IMR-90 (cell line): ENCODE data around the gene CETP. TPM values are rescaled to one million over a fixed set of nuclear protein-coding genes. Genes with fewer than 3 reads are reported as not detected.

Experiments
- ATAC-seq: fragments of 200-7000 bp; cut with Tn5 transposase; 2 replicates; pipeline ENCODE4 v1.9.1; 2020; ENCODE audit warnings: low read depth, mild to moderate bottlenecking, moderate library complexity
- BruUV-seq: library from RNA; stranded (reverse); fragments of 400-500 nt; replicated peaks from 2 replicates; lab custom pipeline; 2021; lab: Mats Ljungman, UMichigan
- CTCF ChIA-PET: fragments of 300-600 bp; formaldehyde crosslinking; extraction: SDS; loops from one replicate; lab custom pipeline; 2021; ENCODE audit warnings: antibody characterized with exemption; lab: Yijun Ruan, JAX
- POLR2A ChIA-PET: fragments of 300-600 bp; sonication (Branson Sonifier 250); formaldehyde crosslinking; loops from one replicate; lab custom pipeline; 2022; ENCODE audit warnings: antibody characterized with exemption; ENCODE audit not compliant: unreplicated experiment; lab: Charles Lee
- DNase-seq: peaks from one replicate; pipeline ENCODE4 v3.0.0; 2013
- H2AFZ ChIP-seq: replicated peaks from 2 replicates; pipeline ENCODE3; 2013; ENCODE audit warnings: low read length, mild to moderate bottlenecking; ENCODE audit not compliant: poor library complexity
- H2AK5ac ChIP-seq: 2 replicates; pipeline ENCODE4 v1.6.1; 2013; ENCODE audit warnings: low read depth, low read length, inconsistent platforms
- H2AK9ac ChIP-seq: replicated peaks from 2 replicates; pipeline ENCODE3; 2013; ENCODE audit warnings: mild to moderate bottlenecking, low read depth, low read length, moderate library complexity; ENCODE audit not compliant: poor library complexity
- H2BK120ac ChIP-seq: 2 replicates; pipeline ENCODE4 v1.6.1; 2013; ENCODE audit warnings: low read depth, low read length, inconsistent platforms
- H2BK15ac ChIP-seq: 3 replicates; pipeline ENCODE4 v1.6.1; 2013; ENCODE audit warnings: low read depth, low read length, inconsistent platforms
- H2BK20ac ChIP-seq: 2 replicates; pipeline ENCODE4 v1.6.1; 2013; ENCODE audit warnings: low read depth, mild to moderate bottlenecking, inconsistent platforms, low read length, moderate library complexity
- H2BK5ac ChIP-seq: 2 replicates; pipeline ENCODE4 v1.6.1; 2013; ENCODE audit warnings: mild to moderate bottlenecking, low read depth, low read length, inconsistent platforms; ENCODE audit not compliant: poor library complexity, severe bottlenecking
- H3K14ac ChIP-seq: replicated peaks from 2 replicates; pipeline ENCODE4 v1.6.1; 2013; ENCODE audit warnings: low read depth, low read length, inconsistent platforms
- H3K18ac ChIP-seq: 2 replicates; pipeline ENCODE4 v1.6.1; 2013; ENCODE audit warnings: low read depth, low read length, control low read depth
- H3K23ac ChIP-seq: 2 replicates; pipeline ENCODE4 v1.6.1; 2013; ENCODE audit warnings: low read depth, low read length, inconsistent platforms
- H3K27ac ChIP-seq: 2 replicates; pipeline ENCODE4 v1.5.1; 2013; ENCODE audit warnings: mild to moderate bottlenecking, control low read depth, low read length; ENCODE audit not compliant: insufficient read depth
- H3K27me3 ChIP-seq: 2 replicates; pipeline ENCODE4 v1.6.1; 2013; ENCODE audit warnings: low read length; ENCODE audit not compliant: control insufficient read depth, insufficient read depth
- H3K36me3 ChIP-seq: 2 replicates; pipeline ENCODE4 v1.6.1; 2013; ENCODE audit warnings: low read length, mixed read lengths; ENCODE audit not compliant: control insufficient read depth, insufficient read depth
- H3K4ac ChIP-seq: 2 replicates; pipeline ENCODE4 v1.6.1; 2013; ENCODE audit warnings: low read depth, low read length, inconsistent platforms
- H3K4me1 ChIP-seq: 2 replicates; pipeline ENCODE4 v1.6.1; 2013; ENCODE audit warnings: low read length, mixed read lengths; ENCODE audit not compliant: control insufficient read depth, insufficient read depth
- H3K4me2 ChIP-seq: 2 replicates; pipeline ENCODE4 v1.6.1; 2013; ENCODE audit warnings: low read depth, mild to moderate bottlenecking, control low read depth, low read length, moderate library complexity
- H3K4me3 ChIP-seq: 2 replicates; pipeline ENCODE4 v1.5.1; 2013; ENCODE audit warnings: low read depth, mild to moderate bottlenecking, control low read depth, low read length, moderate library complexity; ENCODE audit not compliant: insufficient read depth
- H3K56ac ChIP-seq: 2 replicates; pipeline ENCODE4 v1.6.1; 2013; ENCODE audit warnings: low read length, inconsistent platforms; ENCODE audit not compliant: insufficient read depth; ENCODE audit errors: extremely low read depth
- H3K79me1 ChIP-seq, 2 experiments: 2 replicates each; pipeline ENCODE4 v1.6.1; 2013; ENCODE audit warnings: low read length in 2 of 2, inconsistent platforms in 1 of 2, low read depth in 1 of 2
- H3K9ac ChIP-seq: 2 replicates; pipeline ENCODE4 v1.6.1; 2013; ENCODE audit warnings: low read depth, low read length, control low read depth
- H3K9me1 ChIP-seq: 2 replicates; pipeline ENCODE4 v1.6.1; 2013; ENCODE audit warnings: low read length, inconsistent platforms; ENCODE audit not compliant: insufficient read depth
- H3K9me3 ChIP-seq: 2 replicates; pipeline ENCODE4 v1.6.1; 2013; ENCODE audit warnings: low read length; ENCODE audit not compliant: control insufficient read depth, insufficient read depth
- H4K20me1 ChIP-seq: 2 replicates; pipeline ENCODE4 v1.6.1; 2013; ENCODE audit warnings: low read length, inconsistent platforms; ENCODE audit not compliant: insufficient read depth
- H4K5ac ChIP-seq: 2 replicates; pipeline ENCODE4 v1.6.1; 2013; ENCODE audit warnings: mild to moderate bottlenecking, low read depth, low read length, control low read depth
- H4K8ac ChIP-seq, 2 experiments: 2 replicates each; pipeline ENCODE4 v1.6.1; 2013; ENCODE audit warnings: low read depth in 2 of 2, low read length in 2 of 2, control low read depth in 1 of 2, inconsistent platforms in 1 of 2
- H4K91ac ChIP-seq: 2 replicates; pipeline ENCODE4 v1.6.1; 2013; ENCODE audit warnings: low read depth, low read length, inconsistent platforms; ENCODE audit not compliant: insufficient read depth
- CEBPB ChIP-seq: IDR thresholded peaks from 2 replicates; pipeline ENCODE4 v1.6.1; 2012; ENCODE audit warnings: low read depth, low read length, improper control_type of control experiment
- CTCF ChIP-seq: conservative IDR thresholded peaks from 2 replicates; pipeline ENCODE4 v1.5.1; 2012; ENCODE audit warnings: mild to moderate bottlenecking, low read depth, low read length, improper control_type of control experiment
- ELK1 ChIP-seq: fragments of 150-350 bp; IDR thresholded peaks from 2 replicates; pipeline ENCODE4 v1.6.1; 2016; ENCODE audit warnings: low read depth, mild to moderate bottlenecking, low read length, moderate library complexity, borderline replicate concordance
- FOS ChIP-seq: fragments of 150-350 bp; IDR thresholded peaks from 2 replicates; pipeline ENCODE4 v1.6.1; 2016; ENCODE audit warnings: low read depth, low read length
- MAFK ChIP-seq: IDR thresholded peaks from 2 replicates; pipeline ENCODE4 v1.6.1; 2012; ENCODE audit warnings: low read depth, low read length, improper control_type of control experiment
- MXI1 ChIP-seq: IDR thresholded peaks from 2 replicates; pipeline ENCODE4 v1.6.1; 2012; ENCODE audit warnings: low read depth, mild to moderate bottlenecking, low read length, moderate library complexity, borderline replicate concordance
- POLR2A ChIP-seq: IDR thresholded peaks from 2 replicates; pipeline ENCODE4 v1.6.1; 2012; ENCODE audit warnings: mild to moderate bottlenecking, low read depth, low read length
- WGBS, 2 experiments: methylation state at CpG; one replicate each; pipeline versions ENCODE4 v1.1.5 to v1.1.7; 2013; ENCODE audit warnings: missing lambda C conversion rate in 2 of 2; ENCODE audit not compliant: insufficient read length in 1 of 2; ENCODE audit errors: extremely low coverage in 2 of 2; 5-methylcytosine and 5-hydroxymethylcytosine counted together
- dilution Hi-C: fragments of 300-500 bp; cut with HindIII; formaldehyde crosslinking; loops from one replicate; pipeline ENCODE4 v1.14.3; 2018; ENCODE audit warnings: low sequenced_read_pairs; ENCODE audit not compliant: unreplicated experiment
- in situ Hi-C: fragments of 300-500 bp; cut with MboI; formaldehyde crosslinking; loops from 3 replicates; pipeline ENCODE4 v1.14.3; 2019; ENCODE audit warnings: low sequenced_read_pairs, inconsistent platforms, mixed read lengths
- intact Hi-C: fragments of 100-400 bp; cut with micrococcal nuclease; formaldehyde crosslinking; loops from 2 replicates; pipeline ENCODE4 v1.10.0; 2022
- polyA plus RNA-seq, 3 experiments: library from polyadenylated mRNA; depleted of rRNA; stranded (reverse); fragments of >200 nt; gene quantifications; 2 replicates each; pipeline ENCODE4 v1.2.3, GENCODE V29; 2012; ENCODE audit warnings: low replicate concordance in 1 of 3
- total RNA-seq: library from RNA; depleted of rRNA; stranded (reverse); fragments of >200 nt; gene quantifications from 2 replicates; pipeline ENCODE4 v1.2.3, GENCODE V29; 2012
- TF ChIP-seq, protein P1 (sequence below): fragments of 150-350 bp; IDR thresholded peaks from 2 replicates; pipeline ENCODE4 v1.6.1; 2017; ENCODE audit warnings: mild to moderate bottlenecking, antibody characterized with exemption, low read length, low read depth

CETP gene
- total and polyA plus RNA-seq, 2 of the 4 experiments (the other 2 are of a cell fraction) = not detected

- no peak for ATAC-seq
- no peak for DNase-seq
- Histone ChIP-seq H4K20me1 (no peaks in the 10 kb centered on the region), H3K18ac (no peak overlapping the region), H2AK9ac (no peak overlapping the region), H3K36me3 (no peaks in the 10 kb centered on the region), H3K4me3 (no peak overlapping the region), H3K14ac (no peak overlapping the region), H2BK20ac (no peak overlapping the region), H3K56ac (no peak overlapping the region), H4K8ac (no peak overlapping the region), H2AFZ (no peak overlapping the region), H3K27ac (no peak overlapping the region), H3K23ac (no peak overlapping the region), H3K9me1 (no peaks in the 10 kb centered on the region), H2BK5ac (no peak overlapping the region), H2AK5ac (no peak overlapping the region), H3K79me1 (no peaks in the 10 kb centered on the region), H3K4me1 (no peaks in the 10 kb centered on the region), H4K5ac (no peak overlapping the region), H4K91ac (no peak overlapping the region), H3K9ac (no peak overlapping the region), H2BK120ac (no peak overlapping the region), H3K4me2 (no peak overlapping the region), H3K4ac (no peak overlapping the region), H3K27me3 (peaks cover 2% of the 10 kb centered on the region; the same call in 1 of the 2 replicates), H3K9me3 (no peaks in the 10 kb centered on the region), H2BK15ac (no peak overlapping the region)
- CTCF ChIA-PET = no interaction called here
- intact Hi-C loops = no loop called here
- dilution Hi-C loops = no loop called here
- in situ Hi-C loops = no loop called here
- POLR2A ChIA-PET = no interaction called here
- WGBS, 2 experiments = 83% methylated on average over 1 of the region's 6 CpGs; no CpG with 5 or more reads in 1 of the 2 experiments
- no TSS peak for BruUV-seq
- no peak for TF ChIP-seq CTCF
- no peak for TF ChIP-seq ELK1
- TF ChIP-seq, protein P1, sequence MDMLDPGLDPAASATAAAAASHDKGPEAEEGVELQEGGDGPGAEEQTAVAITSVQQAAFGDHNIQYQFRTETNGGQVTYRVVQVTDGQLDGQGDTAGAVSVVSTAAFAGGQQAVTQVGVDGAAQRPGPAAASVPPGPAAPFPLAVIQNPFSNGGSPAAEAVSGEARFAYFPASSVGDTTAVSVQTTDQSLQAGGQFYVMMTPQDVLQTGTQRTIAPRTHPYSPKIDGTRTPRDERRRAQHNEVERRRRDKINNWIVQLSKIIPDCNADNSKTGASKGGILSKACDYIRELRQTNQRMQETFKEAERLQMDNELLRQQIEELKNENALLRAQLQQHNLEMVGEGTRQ = no peak
- no peak for TF ChIP-seq MAFK
- TF ChIP-seq FOS = no peak
- no peak for TF ChIP-seq MXI1
- TF ChIP-seq CEBPB = no peak
- TF ChIP-seq POLR2A = no peak
Observed at GRCh38 chr16:56977216-56977615, 15.5 kb downstream of the CETP start.
